ENCODE measurements around the gene GARIN1A. TPM values are rescaled to one million over a fixed set of nuclear protein-coding genes. Genes with fewer than 3 reads are reported as not detected.
"Not testable (repeated sequence)": the region's sequence is repeated elsewhere in the genome, so short reads cannot be mapped to it uniquely, and the experiment has no call there.

The GARIN1A gene
- total RNA-seq, 1 experiment from 2014 or later: 2.3 TPM

DNA sequence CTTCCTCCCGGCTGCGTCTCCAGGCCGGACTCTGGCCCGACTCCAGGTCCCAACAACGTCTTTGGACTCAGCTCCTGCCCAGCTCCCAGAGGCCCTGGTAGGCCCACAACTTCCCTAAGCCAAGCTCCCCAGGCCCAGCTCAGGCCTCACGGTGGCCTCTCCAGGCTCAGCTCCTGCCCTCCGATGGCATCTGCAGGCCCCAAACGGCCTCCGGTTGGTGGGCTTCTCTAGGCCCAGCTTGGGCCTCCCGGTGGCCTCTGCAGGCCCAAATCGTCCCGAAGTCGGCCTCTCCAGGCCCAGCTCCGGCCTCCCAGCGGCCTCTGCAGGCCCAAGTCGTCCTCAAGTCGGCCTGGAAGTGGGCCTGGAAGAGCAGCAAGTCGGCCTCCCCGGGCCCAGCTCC is 18.0 kb upstream of the GARIN1A start:
- not testable (repeated sequence) for H3K27ac Mint-ChIP-seq (ENCODE audit: low read depth, unreplicated experiment); H3K4me1 Mint-ChIP-seq (ENCODE audit: insufficient read depth, unreplicated experiment)

DNA sequence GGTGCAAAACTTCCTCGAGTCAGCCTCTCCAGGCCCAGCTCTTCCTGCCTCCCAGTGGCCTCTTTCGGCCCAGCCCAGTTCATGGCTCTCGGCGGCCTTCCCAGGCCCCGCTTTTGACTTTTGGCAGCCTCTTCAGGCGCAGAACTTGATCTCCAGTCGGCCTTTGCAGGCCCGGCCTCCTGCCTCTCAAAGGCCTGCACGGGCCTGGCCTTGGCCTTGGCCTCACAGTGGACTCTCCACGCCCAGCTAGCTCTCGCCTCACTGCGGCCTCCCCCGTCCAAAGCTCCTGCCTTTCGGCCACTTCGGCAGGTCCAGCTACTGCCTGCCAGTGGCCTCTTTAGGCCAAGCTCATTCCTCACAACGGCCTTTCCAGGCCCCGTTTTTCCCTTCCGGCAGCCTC is 17.6 kb upstream of the GARIN1A start:
- intact Hi-C loops (cut with micrococcal nuclease); H3K27ac Mint-ChIP-seq (ENCODE audit: low read depth, unreplicated experiment); H3K9me3 Mint-ChIP-seq (ENCODE audit: unreplicated experiment); POLR2A ChIA-PET; BruUV-seq (replicated peaks); H3K4me3 Mint-ChIP-seq (ENCODE audit: unreplicated experiment); H3K27me3 Mint-ChIP-seq (ENCODE audit: insufficient read depth, unreplicated experiment); H3K4me1 Mint-ChIP-seq (ENCODE audit: insufficient read depth, unreplicated experiment); DNase-seq (ENCODE audit: unreplicated experiment): not testable (repeated sequence)
- peaks cover 30% of the 10 kb centered on the region for H3K36me3 Mint-ChIP-seq (ENCODE audit: insufficient read depth, unreplicated experiment)
- CTCF ChIA-PET: interaction anchor here (0.7 kb wide), 1 partner anchor 116 kb away, joined by 3 read pairs; no protein-coding TSS in a partner anchor

More for the DNA sequence above, 18.0 kb upstream of the GARIN1A start:
- intact Hi-C loops (cut with micrococcal nuclease); H3K27me3 Mint-ChIP-seq (ENCODE audit: insufficient read depth, unreplicated experiment); DNase-seq (ENCODE audit: unreplicated experiment); H3K9me3 Mint-ChIP-seq (ENCODE audit: unreplicated experiment); H3K4me3 Mint-ChIP-seq (ENCODE audit: unreplicated experiment); BruUV-seq (replicated peaks); POLR2A ChIA-PET: not testable (repeated sequence)
- CTCF ChIA-PET: interaction anchor here (0.7 kb wide), 1 partner anchor 116 kb away, joined by 3 read pairs; no protein-coding TSS in a partner anchor
- peaks cover 31% of the 10 kb centered on the region for H3K36me3 Mint-ChIP-seq (ENCODE audit: insufficient read depth, unreplicated experiment)

DNA sequence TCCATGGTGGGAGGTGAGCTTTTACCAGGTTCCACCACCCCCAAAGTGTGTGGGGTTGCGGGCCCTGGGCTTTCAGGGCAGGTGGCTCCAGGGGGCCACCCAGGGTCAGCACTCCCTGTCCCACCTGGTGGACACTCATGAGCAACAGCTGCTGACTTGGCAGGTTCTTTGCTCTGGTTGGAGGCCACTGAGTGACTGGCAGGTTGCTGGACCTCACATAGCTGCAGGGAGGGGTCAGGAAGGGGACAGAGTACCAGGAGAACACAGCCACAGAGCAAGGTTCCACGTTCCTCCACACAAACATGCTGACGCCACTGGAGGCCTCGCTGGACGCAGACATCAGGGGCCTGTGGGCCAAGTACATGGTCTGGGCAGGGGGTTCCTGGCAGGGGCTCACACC is 13.7 kb upstream of the GARIN1A start:
- H3K9me3 Mint-ChIP-seq (ENCODE audit: unreplicated experiment); POLR2A ChIA-PET; BruUV-seq (replicated peaks); DNase-seq (ENCODE audit: unreplicated experiment); H3K27ac Mint-ChIP-seq (ENCODE audit: low read depth, unreplicated experiment); intact Hi-C loops (cut with micrococcal nuclease); H3K4me1 Mint-ChIP-seq (ENCODE audit: insufficient read depth, unreplicated experiment); H3K27me3 Mint-ChIP-seq (ENCODE audit: insufficient read depth, unreplicated experiment); H3K4me3 Mint-ChIP-seq (ENCODE audit: unreplicated experiment): not testable (repeated sequence)
- H3K36me3 Mint-ChIP-seq (ENCODE audit: insufficient read depth, unreplicated experiment): peaks cover 41% of the 10 kb centered on the region
- CTCF ChIA-PET: interaction anchor here (0.9 kb wide), 1 partner anchor 15 kb away, joined by 3 read pairs; no protein-coding TSS in a partner anchor

DNA sequence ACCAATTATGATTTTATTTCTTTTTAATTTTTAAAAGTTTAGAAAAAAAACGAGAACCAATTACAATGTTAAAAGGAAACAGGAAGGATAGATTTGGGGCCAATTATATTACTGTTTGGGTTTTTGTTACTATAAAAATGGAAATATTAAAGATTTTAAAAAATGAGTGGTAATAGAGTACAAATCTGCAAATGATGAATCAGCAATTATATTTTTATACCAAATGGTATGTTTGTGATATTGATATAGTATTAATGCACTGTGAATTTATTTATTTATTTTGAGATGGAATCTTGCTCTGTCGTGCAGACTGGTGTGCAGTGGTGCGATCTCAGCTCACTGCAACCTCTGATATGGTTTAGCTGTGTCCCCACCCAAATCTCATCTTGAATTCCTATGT is 11.5 kb upstream of the GARIN1A start:
- intact Hi-C loops (cut with micrococcal nuclease): no loop called here
- TF ChIP-seq, protein P1, sequence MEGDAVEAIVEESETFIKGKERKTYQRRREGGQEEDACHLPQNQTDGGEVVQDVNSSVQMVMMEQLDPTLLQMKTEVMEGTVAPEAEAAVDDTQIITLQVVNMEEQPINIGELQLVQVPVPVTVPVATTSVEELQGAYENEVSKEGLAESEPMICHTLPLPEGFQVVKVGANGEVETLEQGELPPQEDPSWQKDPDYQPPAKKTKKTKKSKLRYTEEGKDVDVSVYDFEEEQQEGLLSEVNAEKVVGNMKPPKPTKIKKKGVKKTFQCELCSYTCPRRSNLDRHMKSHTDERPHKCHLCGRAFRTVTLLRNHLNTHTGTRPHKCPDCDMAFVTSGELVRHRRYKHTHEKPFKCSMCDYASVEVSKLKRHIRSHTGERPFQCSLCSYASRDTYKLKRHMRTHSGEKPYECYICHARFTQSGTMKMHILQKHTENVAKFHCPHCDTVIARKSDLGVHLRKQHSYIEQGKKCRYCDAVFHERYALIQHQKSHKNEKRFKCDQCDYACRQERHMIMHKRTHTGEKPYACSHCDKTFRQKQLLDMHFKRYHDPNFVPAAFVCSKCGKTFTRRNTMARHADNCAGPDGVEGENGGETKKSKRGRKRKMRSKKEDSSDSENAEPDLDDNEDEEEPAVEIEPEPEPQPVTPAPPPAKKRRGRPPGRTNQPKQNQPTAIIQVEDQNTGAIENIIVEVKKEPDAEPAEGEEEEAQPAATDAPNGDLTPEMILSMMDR (IDR thresholded peaks at IDR 0.05; ENCODE audit: unreplicated experiment): no peak
- CTCF ChIA-PET: no interaction called here
- no peak for DNase-seq (ENCODE audit: unreplicated experiment)
- no peaks in the 10 kb centered on the region for H3K4me1 Mint-ChIP-seq (ENCODE audit: insufficient read depth, unreplicated experiment)
- H3K27me3 Mint-ChIP-seq (ENCODE audit: insufficient read depth, unreplicated experiment): no peaks in the 10 kb centered on the region
- H3K9me3 Mint-ChIP-seq (ENCODE audit: unreplicated experiment): no peaks in the 10 kb centered on the region
- peaks cover 31% of the 10 kb centered on the region for H3K36me3 Mint-ChIP-seq (ENCODE audit: insufficient read depth, unreplicated experiment)
- no peak overlapping the region for H3K27ac Mint-ChIP-seq (ENCODE audit: low read depth, unreplicated experiment)
- BruUV-seq (replicated peaks): no TSS peak
- no peak overlapping the region for H3K4me3 Mint-ChIP-seq (ENCODE audit: unreplicated experiment)
- POLR2A ChIA-PET: no interaction called here

- intact Hi-C loops (cut with micrococcal nuclease): no loop called here
- peaks cover 31% of the 10 kb centered on the region for H3K36me3 Mint-ChIP-seq (ENCODE audit: insufficient read depth, unreplicated experiment)
- no peak for DNase-seq (ENCODE audit: unreplicated experiment)
- TF ChIP-seq, protein P1 (IDR thresholded peaks at IDR 0.05; ENCODE audit: unreplicated experiment): no peak
- no peaks in the 10 kb centered on the region for H3K27me3 Mint-ChIP-seq (ENCODE audit: insufficient read depth, unreplicated experiment)
- ChIA-PET CTCF (no interaction called here), POLR2A (no interaction called here)
- BruUV-seq (replicated peaks): no TSS peak
- H3K27ac Mint-ChIP-seq (ENCODE audit: low read depth, unreplicated experiment): no peak overlapping the region
- no peaks in the 10 kb centered on the region for H3K4me1 Mint-ChIP-seq (ENCODE audit: insufficient read depth, unreplicated experiment)
- no peak overlapping the region for H3K4me3 Mint-ChIP-seq (ENCODE audit: unreplicated experiment)
- H3K9me3 Mint-ChIP-seq (ENCODE audit: unreplicated experiment): no peaks in the 10 kb centered on the region
Observed at GRCh38 chr7:128661446-128661845, 10.6 kb upstream of the GARIN1A start.

All from MCF 10A (cell line).